NCI-H146 treated with DMSO at 0.1 percent for 48 hours (cell line): ENCODE results near the gene THRAP3.

Experiments used
- DNase-seq: peaks from one replicate; lab custom pipeline; 2025; ENCODE audit not compliant: unreplicated experiment; lab: John Stamatoyannopoulos, UW

THRAP3 gene

GRCh38 chr1:36297062-36297461 is 72.8 kb downstream of the THRAP3 start:
- no peak for DNase-seq

GRCh38 chr1:36298640-36299039 is 74.4 kb downstream of the THRAP3 start:
- DNase-seq: no peak

- no peak for DNase-seq
Measured at GRCh38 chr1:36300526-36300925, 76.3 kb downstream of the THRAP3 start.

- DNase-seq: no peak
Measured at GRCh38 chr1:36301220-36301619, 77.0 kb downstream of the THRAP3 start.

- DNase-seq: no peak
Measured at GRCh38 chr1:36303244-36303643, 79.0 kb downstream of the THRAP3 start.

GRCh38 chr1:36303650-36304360 is 79.6 kb downstream of the THRAP3 start:
- no peak for DNase-seq

GRCh38 chr1:36304521-36304920 is 80.3 kb downstream of the THRAP3 start:
- no peak for DNase-seq

- DNase-seq: no peak
Measured at GRCh38 chr1:36304970-36305914, 81.0 kb downstream of the THRAP3 start.

- no peak for DNase-seq
Measured at GRCh38 chr1:36305915-36306209, 81.6 kb downstream of the THRAP3 start.

GRCh38 chr1:36306210-36306901 is 82.1 kb downstream of the THRAP3 start, which contains the start of gene SH3D21:
TSS of gene SH3D21 (plus strand) at chr1:36306368. CDS start at chr1:36306421, 53 bp downstream.
- peak; percentile 11 for DNase-seq

GRCh38 chr1:36306902-36307456 is 82.7 kb downstream of the THRAP3 start:
- peak; percentile 79 for DNase-seq

- no peak for DNase-seq
Measured at GRCh38 chr1:36307601-36308330, 83.5 kb downstream of the THRAP3 start.

- no peak for DNase-seq
Measured at GRCh38 chr1:36309397-36309796, 85.2 kb downstream of the THRAP3 start.

GRCh38 chr1:36320291-36320761 is 96.1 kb downstream of the THRAP3 start:
- DNase-seq: no peak

- no peak for DNase-seq
Measured at GRCh38 chr1:36320767-36321118, 96.5 kb downstream of the THRAP3 start.

GRCh38 chr1:36321119-36321951 is 97.1 kb downstream of the THRAP3 start:
- DNase-seq: no peak

GRCh38 chr1:36322041-36322785 is 98.0 kb downstream of the THRAP3 start:
- DNase-seq: no peak

GRCh38 chr1:36322786-36323635 is 98.8 kb downstream of the THRAP3 start:
- no peak for DNase-seq
